Sigmoid colon (tissue), 4 donors: ENCODE results near the gene RAE1.
"Not testable (repeated sequence)": the region's sequence is repeated elsewhere in the genome, so short reads cannot be mapped to it uniquely, and the experiment has no call there.

Experiments used
- EP300 ChIP-seq, 4 donors: sonication (generic); formaldehyde crosslinking; IDR thresholded peaks; one replicate each; pipeline ENCODE4 v1.6.1; 2017; ENCODE audit warnings: antibody characterized with exemption in 4 of 4
- POLR2A ChIP-seq, 2 donors: fragments of 450-650 bp; IDR thresholded peaks; one replicate each; pipeline ENCODE4 v1.6.1; 2016; ENCODE audit warnings: antibody characterized with exemption in 2 of 2, mild to moderate bottlenecking in 2 of 2, moderate library complexity in 2 of 2
- POLR2AphosphoS5 ChIP-seq, 4 donors: sonication (generic); formaldehyde crosslinking; IDR thresholded peaks; one replicate each; pipeline ENCODE4 v1.6.1; 2017; ENCODE audit warnings: antibody characterized with exemption in 4 of 4
- TF ChIP-seq, protein P1 (sequence below), 4 experiments: fragments of 450-650 bp in 3 of 4; fragments of 200-600 bp in 1 of 4; IDR thresholded peaks; one replicate each; pipeline ENCODE4 v1.5.1; 2016 to 2019; ENCODE audit warnings: antibody characterized with exemption in 4 of 4, mild to moderate bottlenecking in 3 of 4, moderate library complexity in 2 of 4

GRCh38 chr20:57348200-57348921 lies 2.7 kb upstream of the RAE1 start:
- TF ChIP-seq, protein P1, sequence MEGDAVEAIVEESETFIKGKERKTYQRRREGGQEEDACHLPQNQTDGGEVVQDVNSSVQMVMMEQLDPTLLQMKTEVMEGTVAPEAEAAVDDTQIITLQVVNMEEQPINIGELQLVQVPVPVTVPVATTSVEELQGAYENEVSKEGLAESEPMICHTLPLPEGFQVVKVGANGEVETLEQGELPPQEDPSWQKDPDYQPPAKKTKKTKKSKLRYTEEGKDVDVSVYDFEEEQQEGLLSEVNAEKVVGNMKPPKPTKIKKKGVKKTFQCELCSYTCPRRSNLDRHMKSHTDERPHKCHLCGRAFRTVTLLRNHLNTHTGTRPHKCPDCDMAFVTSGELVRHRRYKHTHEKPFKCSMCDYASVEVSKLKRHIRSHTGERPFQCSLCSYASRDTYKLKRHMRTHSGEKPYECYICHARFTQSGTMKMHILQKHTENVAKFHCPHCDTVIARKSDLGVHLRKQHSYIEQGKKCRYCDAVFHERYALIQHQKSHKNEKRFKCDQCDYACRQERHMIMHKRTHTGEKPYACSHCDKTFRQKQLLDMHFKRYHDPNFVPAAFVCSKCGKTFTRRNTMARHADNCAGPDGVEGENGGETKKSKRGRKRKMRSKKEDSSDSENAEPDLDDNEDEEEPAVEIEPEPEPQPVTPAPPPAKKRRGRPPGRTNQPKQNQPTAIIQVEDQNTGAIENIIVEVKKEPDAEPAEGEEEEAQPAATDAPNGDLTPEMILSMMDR (IDR thresholded peaks at IDR 0.05) = not testable (repeated sequence)
- TF ChIP-seq POLR2A, EP300, POLR2AphosphoS5 (IDR thresholded peaks at IDR 0.05): not testable (repeated sequence)
